GM21528 (cell line): Measurements from ENCODE around the gene TPT1.
"Not testable (repeated sequence)": the region's sequence is repeated elsewhere in the genome, so short reads cannot be mapped to it uniquely, and the experiment has no call there.

ENCODE experiments used
- ATAC-seq: cut with Tn5 transposase; IDR thresholded peaks from one replicate; pipeline ENCODE4 v1.9.1; 2021; ENCODE audit warnings: mild to moderate bottlenecking, moderate library complexity; ENCODE audit not compliant: unreplicated experiment, low FRiP score

TPT1 gene

DNA sequence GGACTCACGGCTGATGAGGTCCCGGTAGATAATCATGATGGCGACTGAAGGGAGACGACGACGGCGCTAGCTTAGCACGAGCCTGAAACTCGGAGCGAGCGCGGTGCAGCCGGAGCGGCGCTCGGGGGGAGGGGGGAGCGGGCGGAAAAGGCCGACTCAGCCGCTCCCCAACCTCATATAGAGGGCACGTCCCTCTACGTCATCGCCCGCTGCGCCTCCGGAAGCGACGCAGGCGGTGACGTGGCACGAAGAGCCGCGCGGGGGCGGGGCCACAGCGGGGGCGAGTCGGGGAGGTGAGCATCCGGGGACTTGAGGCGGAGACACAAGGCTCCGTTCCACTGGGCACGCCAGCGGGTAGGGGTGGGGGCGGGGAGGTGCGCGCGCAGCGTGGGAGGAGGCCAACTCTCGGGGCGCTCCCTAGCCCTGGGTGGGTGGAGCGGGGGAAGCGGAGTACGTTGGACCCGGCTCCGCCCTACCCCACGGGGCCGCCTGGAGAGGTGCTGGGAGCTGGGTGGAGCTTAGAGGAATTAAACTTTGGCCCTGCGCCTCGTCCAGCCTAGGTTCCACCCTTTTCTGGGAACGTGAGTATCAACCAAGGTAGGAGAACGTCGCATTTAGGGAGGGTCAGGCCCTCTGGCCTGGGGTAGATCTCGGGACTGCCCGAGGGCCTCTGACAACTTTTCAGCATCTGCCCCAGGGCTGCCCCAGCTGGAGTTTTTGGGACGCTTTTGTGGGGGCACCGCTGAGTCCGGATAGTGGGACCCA, at the start of gene TPT1:
TPT1 (minus strand) TSS at position 150 of the 765 bp plus-strand sequence; CDS start at position 36, 114 bp downstream.
- peak; percentile 88 for ATAC-seq

- not testable (repeated sequence) for ATAC-seq
Measured at GRCh38 chr13:45390348-45390747, 49.4 kb upstream of the TPT1 start.

GRCh38 chr13:45388664-45389063, 47.7 kb upstream of the TPT1 start:
- no peak for ATAC-seq

GRCh38 chr13:45386892-45387575, 46.1 kb upstream of the TPT1 start:
- not testable (repeated sequence) for ATAC-seq

- no peak for ATAC-seq
Measured at GRCh38 chr13:45385907-45386553, 45.0 kb upstream of the TPT1 start.

DNA sequence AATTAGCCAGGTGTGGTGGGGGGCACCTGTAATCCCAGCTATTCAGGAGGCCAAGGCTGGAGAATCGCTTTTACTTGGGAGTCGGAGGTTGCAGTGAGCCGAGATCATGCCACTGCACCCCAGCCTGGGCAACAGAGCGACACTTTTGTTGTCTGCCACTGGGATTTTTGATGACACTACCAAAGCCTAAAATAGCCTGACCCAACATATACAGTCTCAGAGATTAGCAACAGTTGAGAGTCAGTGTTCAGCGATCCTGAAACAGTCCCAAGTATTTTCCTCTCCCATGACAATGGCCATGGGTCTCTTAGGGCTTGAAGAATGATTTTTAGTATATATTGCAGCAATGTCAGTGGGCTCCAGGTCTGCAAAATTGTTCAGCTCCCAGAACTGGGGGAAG, 44.3 kb upstream of the TPT1 start:
- no peak for ATAC-seq

DNA sequence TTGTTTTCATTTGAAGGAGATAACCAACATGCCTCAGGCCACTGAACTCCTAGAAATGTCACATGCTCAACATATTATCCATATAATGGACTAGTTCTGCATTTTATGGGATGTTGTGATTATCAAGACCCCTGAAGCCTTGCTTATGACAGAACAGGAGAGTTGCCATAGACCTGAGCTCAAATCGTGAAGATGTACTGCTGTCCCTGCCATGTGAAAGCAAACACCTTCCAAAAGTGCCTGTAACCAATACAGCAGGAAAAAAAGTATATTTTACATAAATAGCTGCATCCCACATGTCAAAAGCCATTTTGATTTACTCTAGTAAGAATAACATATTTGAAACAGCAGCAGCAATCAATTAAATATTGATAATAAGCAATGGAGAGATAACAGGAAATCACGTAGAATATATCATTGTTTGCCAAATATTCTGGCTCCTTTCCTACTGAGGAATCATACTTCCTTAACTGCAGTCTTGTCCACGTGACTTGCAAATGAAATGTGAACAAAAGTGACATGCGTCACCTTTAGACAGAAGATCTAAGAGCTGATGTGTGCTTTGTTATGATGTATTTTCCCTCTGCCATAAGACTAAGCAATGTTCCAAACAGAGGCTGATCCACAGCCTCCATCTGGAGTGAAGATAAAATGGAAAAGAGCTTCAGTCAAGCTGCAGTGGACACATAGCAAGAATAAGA, 43.6 kb upstream of the TPT1 start:
- no peak for ATAC-seq

DNA sequence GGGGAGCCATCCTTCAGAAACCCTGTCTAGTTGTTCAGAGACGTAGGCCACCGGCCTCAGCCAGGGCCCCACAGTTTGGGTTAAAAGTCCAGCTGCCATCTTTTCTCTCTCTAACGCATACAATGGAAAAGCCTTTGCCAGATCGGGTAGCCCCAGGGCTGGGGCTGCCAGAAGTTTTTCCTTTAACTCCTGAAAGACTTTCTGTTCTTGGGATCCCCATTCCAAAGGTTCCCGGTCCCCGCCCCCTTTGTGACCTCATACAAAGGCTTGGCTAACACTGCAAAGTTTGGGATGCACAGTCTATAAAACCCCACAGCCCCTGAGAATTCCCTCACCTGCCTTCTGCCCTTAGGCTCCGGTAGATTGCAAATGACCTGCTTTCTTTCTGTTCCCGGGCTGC, 41.8 kb upstream of the TPT1 start:
- not testable (repeated sequence) for ATAC-seq

DNA sequence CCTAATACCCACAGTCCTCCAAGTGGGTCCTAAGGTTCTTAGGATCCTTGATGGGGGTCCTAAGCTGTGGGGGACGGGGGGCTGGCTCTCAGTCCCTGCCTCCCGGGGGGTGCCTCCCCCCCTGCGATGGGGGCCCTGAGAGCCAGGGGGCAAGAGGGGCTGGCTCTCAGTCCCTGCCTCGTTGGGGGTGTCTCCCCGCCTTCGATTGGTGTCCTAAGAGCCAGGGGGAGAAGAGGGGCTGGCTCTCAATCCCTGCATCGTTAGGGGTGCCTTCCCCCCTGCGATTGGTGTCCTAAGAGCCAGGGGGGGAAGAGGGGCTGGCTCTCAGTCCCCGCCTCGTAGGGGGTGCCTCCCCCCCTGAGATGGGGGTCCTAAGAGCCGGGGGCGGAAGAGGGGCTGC, 40.2 kb upstream of the TPT1 start:
- no peak for ATAC-seq

DNA sequence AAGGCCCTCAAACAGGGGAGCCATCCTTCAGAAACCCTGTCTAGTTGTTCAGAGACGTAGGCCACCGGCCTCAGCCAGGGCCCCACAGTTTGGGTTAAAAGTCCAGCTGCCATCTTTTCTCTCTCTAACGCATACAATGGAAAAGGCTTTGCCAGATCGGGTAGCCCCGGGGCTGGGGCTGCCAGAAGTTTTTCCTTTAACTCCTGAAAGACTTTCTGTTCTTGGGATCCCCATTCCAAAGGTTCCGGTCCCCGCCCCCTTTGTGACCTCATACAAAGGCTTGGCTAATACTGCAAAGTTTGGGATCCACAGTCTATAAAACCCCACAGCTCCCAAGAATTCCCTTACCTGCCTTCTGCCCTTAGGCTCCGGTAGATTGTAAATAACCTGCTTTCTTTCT, 39.7 kb upstream of the TPT1 start:
- not testable (repeated sequence) for ATAC-seq

GRCh38 chr13:45379516-45379915, 38.5 kb upstream of the TPT1 start:
- ATAC-seq, result not testable (repeated sequence)

DNA sequence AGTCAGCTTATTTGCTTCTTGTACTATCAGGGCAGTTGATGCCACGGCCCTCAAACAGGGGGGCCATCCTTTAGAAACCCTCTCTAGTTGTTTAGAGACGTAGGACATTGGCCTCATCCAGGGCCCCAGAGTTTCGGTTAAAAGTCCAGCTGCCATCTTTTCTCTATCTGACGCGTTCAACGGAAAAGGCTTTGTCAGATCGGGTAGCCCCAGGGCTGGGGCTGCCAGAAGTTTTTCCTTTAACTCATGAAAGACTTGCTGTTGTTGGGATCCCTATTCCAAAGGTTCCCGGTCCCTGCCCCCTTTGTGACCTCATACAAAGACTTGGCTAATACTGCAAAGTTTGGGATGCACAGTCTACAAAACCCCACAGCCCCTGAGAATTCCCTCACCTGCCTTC, 37.8 kb upstream of the TPT1 start:
- not testable (repeated sequence) for ATAC-seq

- not testable (repeated sequence) for ATAC-seq
Measured at GRCh38 chr13:45377314-45377713, 36.3 kb upstream of the TPT1 start.

GRCh38 chr13:45376651-45377050, 35.7 kb upstream of the TPT1 start:
- ATAC-seq, result not testable (repeated sequence)

DNA sequence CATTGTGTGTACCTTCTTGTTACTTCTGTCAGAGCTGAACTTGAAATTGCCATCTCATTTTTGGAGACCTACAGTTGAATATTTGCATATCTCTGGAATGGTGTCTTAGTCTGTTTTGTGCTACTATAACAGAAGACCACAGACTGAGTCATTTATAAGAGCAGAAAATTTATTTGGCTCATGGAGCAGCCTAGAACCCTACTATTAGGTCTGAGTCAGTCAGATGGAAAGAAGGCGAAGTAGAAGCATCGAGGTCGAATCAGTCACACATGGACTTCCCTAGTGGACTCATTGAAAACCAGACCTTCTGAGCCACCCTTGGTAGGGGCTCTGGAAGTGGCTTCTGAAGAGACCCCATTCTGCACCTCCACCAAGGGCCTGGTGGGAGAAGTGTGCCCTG, 33.9 kb upstream of the TPT1 start:
- no peak for ATAC-seq

GRCh38 chr13:45373162-45373547, 32.2 kb upstream of the TPT1 start:
- ATAC-seq, result no peak

DNA sequence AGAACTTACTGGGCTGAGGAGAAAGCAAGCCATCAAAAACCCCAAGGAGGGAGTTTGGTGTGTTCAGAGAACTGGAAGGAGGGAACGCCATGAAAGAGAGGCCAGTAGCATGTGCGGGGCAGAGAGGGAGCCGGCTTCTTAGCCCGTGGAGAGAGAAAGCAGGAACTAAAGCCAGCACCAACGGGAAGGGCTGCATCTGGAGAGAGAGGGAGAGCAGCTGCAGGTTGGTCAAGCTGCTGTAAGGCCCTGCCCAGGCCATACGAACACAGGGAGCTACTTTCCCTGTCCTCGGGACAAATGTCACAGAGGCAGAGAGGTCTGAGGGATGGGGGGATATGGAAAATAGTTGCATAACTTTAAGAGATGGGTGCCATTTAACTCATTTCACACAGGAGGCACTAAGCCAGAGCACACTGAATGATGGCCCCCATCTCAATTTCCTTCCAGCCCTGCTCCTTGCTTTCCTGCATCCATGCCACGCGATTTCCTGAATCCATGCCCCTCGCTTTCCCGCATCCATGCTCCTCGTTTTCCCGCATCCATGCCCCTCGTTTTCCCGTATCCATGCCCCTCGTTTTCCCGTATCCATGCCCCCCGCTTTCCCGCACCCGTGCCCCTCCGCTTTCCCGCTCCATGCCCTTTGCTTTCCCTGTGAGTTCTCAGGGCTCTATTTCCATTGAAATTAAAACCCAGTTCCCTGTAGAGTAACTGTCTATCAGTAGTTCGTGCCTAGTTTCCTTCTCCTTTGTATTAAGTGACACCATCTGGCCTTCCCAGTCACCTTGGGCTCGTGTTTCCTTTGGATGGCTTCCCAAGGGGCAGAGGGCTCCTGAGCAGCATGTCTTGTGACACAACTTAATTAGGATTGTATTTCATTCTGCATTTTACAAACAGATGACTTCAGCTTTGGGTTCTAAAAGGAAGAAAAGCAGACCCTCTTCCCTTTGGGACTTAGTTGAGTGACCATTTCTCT, 31.5 kb upstream of the TPT1 start:
- no peak for ATAC-seq

- no peak for ATAC-seq
Measured at GRCh38 chr13:45370922-45371406, 30.0 kb upstream of the TPT1 start.

GRCh38 chr13:45369116-45369515, 28.1 kb upstream of the TPT1 start:
- no peak for ATAC-seq

GRCh38 chr13:45368571-45368970, 27.6 kb upstream of the TPT1 start:
- no peak for ATAC-seq
